Adipose tissue (tissue), 3 donors: ENCODE data around the gene MAB21L2. TPM values are rescaled to one million over a fixed set of nuclear protein-coding genes. Genes with fewer than 3 reads are reported as not detected.

ENCODE experiments used
- H3K27ac ChIP-seq: one replicate; pipeline ENCODE4 v1.5.1; 2013; ENCODE audit warnings: low read depth, low read length
- WGBS, 3 donors: extraction: QIAGEN DNeasy Blood & Tissue Kit; methylation state at CpG; one replicate each; pipeline ENCODE4 v1.1.7; 2013; 5-methylcytosine and 5-hydroxymethylcytosine counted together
- polyA plus RNA-seq, 3 donors: library from polyadenylated mRNA; stranded (reverse); fragments of 200-250 nt; gene quantifications; one replicate each; pipeline ENCODE4 v1.2.3, GENCODE V29; 2013
- donor health status: healthy with polysubstance abuse.
- donor health status: Bipolar disorder and iron deficiency.
- donor health status: healthy.

Gene MAB21L2
- polyA plus RNA-seq, 3 donors = 0.20 to 0.79 TPM; not detected in 1

GRCh38 chr4:150572704-150573504 is 9.0 kb upstream of the MAB21L2 start:
- H3K27ac ChIP-seq = no peak overlapping the region
- WGBS, 3 donors = 71 to 93% (median 92%) methylated on average over 5 of the region's 5 CpGs

DNA sequence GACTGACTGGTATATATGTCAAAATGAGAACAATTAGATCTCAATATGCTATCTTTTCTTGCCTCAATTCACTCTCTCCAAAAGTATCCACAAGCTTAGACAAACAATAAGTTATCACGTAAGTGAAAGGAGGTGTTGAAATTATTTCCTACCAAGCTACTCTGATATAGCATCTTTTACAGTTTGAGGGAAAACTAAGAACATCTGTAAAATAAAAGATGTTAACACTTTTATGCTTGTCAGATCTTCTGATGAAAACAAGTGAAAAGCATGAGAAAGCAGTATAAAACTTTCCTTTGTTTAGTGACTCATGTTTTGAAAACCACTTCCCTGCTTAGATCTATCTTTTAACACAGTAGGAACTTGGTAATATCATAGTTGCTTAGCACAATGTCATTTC is 8.4 kb upstream of the MAB21L2 start:
- H3K27ac ChIP-seq = no peak overlapping the region
- WGBS, 3 donors = 60 to 81% (median 76%) methylated on average over 1 of the region's 1 CpG

GRCh38 chr4:150574678-150575077 is 7.3 kb upstream of the MAB21L2 start:
- WGBS, 3 donors = 92 to 98% (median 93%) methylated on average over 3 of the region's 3 CpGs
- H3K27ac ChIP-seq = no peak overlapping the region

GRCh38 chr4:150577796-150578195 is 4.2 kb upstream of the MAB21L2 start:
- no peak overlapping the region for H3K27ac ChIP-seq
- 69 to 95% (median 93%) methylated on average over 1 of the region's 1 CpG for WGBS, 3 donors

DNA sequence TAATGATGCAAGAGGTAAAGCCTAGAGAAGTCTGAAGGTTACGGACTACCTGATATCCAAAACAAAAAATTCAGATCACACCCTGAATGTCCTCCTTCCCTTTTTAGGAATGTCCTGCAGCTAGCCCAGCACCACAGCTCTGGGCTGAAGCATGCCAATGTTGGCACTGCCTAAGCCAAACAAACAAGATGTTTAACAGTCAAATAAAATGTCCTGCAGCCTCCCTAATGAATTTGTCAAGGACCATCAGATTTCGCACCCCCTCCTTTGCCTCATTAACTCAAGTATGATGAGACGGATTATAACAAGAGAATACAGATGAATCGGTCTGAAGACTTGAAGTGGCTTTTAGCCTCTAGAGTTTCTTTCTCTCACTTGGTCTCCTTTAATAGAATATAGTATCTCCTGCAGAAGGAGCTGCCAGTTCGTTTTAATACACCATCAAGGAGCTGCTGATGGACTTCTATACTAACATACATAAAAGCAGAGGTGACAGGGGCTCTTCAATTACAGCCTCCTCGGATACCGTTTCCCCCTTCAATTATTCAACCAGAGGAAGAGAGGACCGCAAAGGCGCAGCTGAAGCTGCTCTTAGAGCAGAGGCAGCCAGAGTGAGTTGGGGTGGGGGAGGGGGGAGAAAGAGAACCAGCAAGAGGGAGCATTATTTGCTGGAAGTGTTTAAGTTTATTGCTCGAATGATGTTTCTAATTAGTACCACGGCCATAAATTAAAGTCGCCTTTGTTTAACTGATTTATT is 3.0 kb upstream of the MAB21L2 start:
- H3K27ac ChIP-seq = no peak overlapping the region
- 75 to 90% (median 80%) methylated on average over 12 of the region's 12 CpGs for WGBS, 3 donors

DNA sequence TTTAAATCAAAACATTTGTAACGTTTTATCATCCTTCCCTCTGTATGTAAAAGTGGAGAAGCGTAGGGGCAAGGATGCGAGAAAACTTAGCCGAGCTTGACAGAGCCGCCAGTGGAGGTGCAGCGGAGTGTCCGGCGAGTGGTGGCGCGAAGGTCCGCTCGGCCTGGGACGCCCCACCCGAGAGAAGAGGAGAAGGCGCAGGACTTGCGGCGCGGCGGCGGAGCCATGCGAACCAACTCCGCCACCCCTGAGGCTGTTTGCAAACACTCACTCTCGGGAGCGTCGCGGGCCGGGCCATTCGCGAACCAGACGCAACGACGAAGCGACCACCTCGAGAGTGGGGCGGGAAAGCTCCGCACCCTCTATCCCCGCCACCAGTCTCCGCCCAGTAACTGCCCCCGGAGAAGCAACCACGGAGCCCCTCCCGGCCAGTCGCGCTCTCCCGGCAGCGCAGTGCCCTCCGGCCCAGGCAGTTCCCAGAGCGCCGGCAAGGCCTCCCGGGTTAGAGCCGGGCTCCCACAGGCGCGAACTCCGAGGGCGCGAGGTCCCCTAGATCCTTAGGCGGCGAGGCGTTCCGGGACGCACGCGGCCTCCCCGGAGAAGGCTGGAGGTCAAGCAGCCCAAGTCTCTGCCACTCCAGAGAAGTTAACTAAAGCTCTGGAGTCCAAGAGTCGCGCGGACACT is 2.3 kb upstream of the MAB21L2 start:
- WGBS, 3 donors = 47 to 72% (median 67%) methylated on average over 65 to 66 of the region's 66 CpGs
- H3K27ac ChIP-seq = no peak overlapping the region

GRCh38 chr4:150580306-150580705 is 1.6 kb upstream of the MAB21L2 start:
- no peak overlapping the region for H3K27ac ChIP-seq
- WGBS, 3 donors = 86 to 95% (median 93%) methylated on average over 9 of the region's 9 CpGs

GRCh38 chr4:150581056-150581605 is 820 bp upstream of the MAB21L2 start:
- no peak overlapping the region for H3K27ac ChIP-seq
- 92 to 97% (median 94%) methylated on average over 7 of the region's 7 CpGs for WGBS, 3 donors

GRCh38 chr4:150581641-150582051 is 305 bp upstream of the MAB21L2 start:
- no peak overlapping the region for H3K27ac ChIP-seq
- 82 to 90% (median 88%) methylated on average over 13 of the region's 13 CpGs for WGBS, 3 donors

DNA sequence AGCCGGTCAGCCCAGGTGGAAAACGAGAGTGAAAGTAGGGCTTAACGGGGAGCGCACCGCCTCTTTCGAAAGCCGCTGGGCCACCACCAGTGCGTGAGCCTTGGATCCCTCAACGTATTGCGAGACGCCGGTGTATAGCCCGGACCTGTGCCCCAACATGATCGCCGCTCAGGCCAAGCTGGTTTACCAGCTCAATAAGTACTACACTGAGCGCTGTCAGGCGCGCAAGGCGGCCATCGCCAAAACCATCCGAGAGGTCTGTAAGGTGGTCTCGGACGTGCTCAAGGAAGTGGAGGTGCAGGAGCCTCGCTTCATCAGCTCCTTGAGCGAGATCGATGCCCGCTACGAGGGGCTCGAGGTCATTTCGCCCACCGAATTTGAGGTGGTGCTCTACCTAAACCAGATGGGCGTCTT is 929 bp downstream of the MAB21L2 start:
- WGBS, 3 donors = 65 to 74% (median 68%) methylated on average over 32 of the region's 32 CpGs
- no peak overlapping the region for H3K27ac ChIP-seq

DNA sequence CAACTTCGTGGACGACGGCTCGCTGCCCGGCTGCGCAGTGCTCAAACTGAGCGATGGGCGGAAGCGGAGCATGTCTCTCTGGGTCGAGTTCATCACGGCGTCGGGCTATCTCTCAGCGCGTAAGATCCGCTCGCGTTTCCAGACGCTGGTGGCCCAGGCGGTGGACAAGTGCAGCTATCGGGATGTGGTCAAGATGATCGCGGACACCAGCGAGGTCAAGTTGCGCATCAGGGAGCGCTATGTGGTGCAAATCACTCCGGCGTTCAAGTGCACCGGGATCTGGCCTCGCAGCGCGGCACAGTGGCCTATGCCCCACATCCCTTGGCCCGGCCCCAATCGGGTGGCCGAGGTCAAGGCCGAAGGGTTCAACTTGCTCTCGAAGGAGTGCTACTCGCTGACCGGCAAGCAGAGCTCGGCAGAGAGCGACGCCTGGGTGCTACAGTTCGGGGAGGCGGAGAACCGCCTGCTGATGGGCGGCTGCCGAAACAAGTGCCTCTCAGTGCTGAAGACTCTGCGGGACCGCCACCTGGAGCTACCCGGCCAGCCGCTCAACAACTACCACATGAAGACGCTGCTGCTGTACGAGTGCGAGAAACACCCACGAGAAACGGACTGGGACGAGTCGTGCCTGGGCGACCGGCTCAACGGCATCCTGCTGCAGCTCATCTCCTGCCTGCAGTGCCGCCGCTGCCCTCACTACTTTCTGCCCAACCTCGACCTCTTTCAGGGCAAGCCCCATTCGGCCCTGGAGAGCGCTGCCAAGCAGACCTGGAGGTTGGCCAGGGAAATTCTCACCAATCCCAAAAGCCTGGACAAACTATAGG is 1.5 kb downstream of the MAB21L2 start:
- 50 to 76% (median 63%) methylated on average over 66 of the region's 66 CpGs for WGBS, 3 donors
- H3K27ac ChIP-seq = no peak overlapping the region

DNA sequence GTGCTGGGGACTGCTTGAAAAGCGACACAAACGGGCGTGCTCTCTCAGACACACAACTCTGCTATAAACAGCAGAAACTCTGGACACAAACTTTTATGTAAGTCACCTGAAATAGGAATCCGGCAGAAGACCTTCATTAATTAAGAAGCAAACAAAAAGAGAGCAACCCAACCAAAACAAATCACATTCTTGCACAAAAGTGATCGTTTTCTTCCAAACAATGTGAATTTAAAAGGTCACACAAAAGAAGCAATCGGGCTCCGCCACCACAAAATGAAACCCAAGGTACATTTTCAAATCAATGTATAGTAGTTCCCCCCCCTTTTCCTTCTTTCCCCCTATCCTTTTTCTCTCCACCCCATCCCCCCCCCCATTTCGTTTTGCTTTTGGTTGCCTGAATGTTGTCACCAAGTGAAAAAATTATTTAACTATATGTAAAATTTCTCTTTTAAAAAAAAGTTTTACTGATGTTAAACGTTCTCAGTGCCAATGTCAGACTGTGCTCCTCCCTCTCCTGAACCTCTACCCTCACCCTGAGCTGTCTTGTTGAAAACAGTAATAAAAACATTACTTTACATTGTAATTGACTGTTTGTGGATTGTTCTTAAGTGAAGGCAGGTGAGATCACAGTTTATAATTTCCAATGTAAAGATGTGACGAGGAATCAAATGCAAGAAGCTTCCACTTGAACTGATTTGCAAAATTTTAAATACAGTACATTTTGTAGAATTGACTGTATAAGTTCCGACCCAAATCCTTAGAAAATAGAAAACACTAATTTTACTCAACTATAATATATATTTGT is 2.4 kb downstream of the MAB21L2 start:
- WGBS, 3 donors = 85 to 90% (median 89%) methylated on average over 11 of the region's 11 CpGs
- no peak overlapping the region for H3K27ac ChIP-seq

GRCh38 chr4:150585611-150586010 is 3.7 kb downstream of the MAB21L2 start:
- 88 to 98% (median 97%) methylated on average over 1 of the region's 1 CpG for WGBS, 3 donors
- H3K27ac ChIP-seq = no peak overlapping the region

GRCh38 chr4:150586162-150586810 is 4.3 kb downstream of the MAB21L2 start:
- no peak overlapping the region for H3K27ac ChIP-seq

DNA sequence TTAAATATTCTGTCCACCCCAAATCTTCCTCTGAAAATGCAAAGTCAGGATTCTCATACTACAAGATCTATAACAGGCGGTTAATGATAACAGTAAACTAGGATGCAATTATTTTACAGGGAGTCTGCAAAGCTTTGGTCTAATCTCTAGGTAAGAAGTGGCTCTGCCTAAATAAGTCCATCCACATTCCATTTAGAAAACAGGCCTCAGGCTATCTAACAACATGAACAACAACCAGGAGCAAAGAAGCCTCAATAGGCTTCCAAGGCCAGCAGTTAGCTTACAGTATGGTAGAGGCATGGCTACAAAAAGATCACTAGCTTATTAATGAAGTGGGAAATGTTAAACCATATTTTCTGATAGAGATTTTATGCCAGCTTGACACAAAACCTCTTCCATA is 6.4 kb downstream of the MAB21L2 start:
- no peak overlapping the region for H3K27ac ChIP-seq
- WGBS, 3 donors = 94 to 100% (median 96%) methylated on average over 1 of the region's 1 CpG

DNA sequence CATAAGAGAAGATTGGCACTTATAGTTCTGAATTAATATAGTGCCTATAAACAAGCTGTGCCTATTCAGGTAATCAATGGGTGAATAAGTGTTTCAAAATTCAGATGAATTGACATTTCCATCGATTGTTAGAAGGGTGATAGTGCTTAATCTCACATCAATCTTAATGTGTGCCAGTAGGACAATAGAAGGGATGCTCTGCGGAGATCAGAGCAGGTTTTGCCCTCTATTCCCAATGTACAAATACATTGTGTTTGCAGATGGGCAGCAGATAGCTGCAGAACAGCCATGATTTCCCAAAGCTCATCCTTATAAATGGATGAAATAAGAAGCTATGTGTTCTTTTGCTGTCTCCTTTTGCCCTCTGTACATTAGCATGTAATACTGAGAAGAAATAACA is 7.2 kb downstream of the MAB21L2 start:
- 78 to 94% (median 91%) methylated on average over 2 of the region's 2 CpGs for WGBS, 3 donors
- H3K27ac ChIP-seq = no peak overlapping the region

- H3K27ac ChIP-seq = no peak overlapping the region
- WGBS, 3 donors = 86 to 95% (median 90%) methylated on average over 5 of the region's 5 CpGs
These were observed 8.7 kb downstream of the MAB21L2 start for GRCh38 chr4:150590631-150591030.
